Natural killer cell treated with Interleukin-12 subunit alpha and Interleukin-12 subunit beta and Interleukin-15 and Interleukin-18, amount 100 ng/mL, for 72 hours (primary cell): Measurements from ENCODE around the gene OMP. TPM values are rescaled to one million over a fixed set of nuclear protein-coding genes. Genes with fewer than 3 reads are reported as not detected.

ENCODE experiments used
- ATAC-seq, 2 donors: fragments of 150-1000 bp; cut with Tn5 transposase in 1 of 2; sonication (Bioruptor Pico), chemical (Tn5 transposase) in 1 of 2; 2 replicates each; pipeline ENCODE4 v1.10.0; 2021
- DNase-seq: peaks from one replicate; pipeline ENCODE4 v3.0.0; 2022; ENCODE audit warnings: low spot score
- H3K27ac Mint-ChIP-seq, 2 donors: 1 replicate in 1 of 2; 2 replicates in 1 of 2; pipeline ENCODE4 v1.8.0; 2022; ENCODE audit warnings: mixed read lengths in 2 of 2, mild to moderate bottlenecking in 1 of 2, moderate library complexity in 1 of 2
- H3K27me3 Mint-ChIP-seq, 2 donors: 1 replicate in 1 of 2; 2 replicates in 1 of 2; pipeline ENCODE4 v1.8.0; 2022; ENCODE audit warnings: mixed read lengths in 2 of 2
- H3K36me3 Mint-ChIP-seq: one replicate; pipeline ENCODE4 v1.8.0; 2022; ENCODE audit warnings: mixed read lengths
- H3K4me1 Mint-ChIP-seq, 2 donors: 1 replicate in 1 of 2; 2 replicates in 1 of 2; pipeline ENCODE4 v1.8.0; 2022; ENCODE audit warnings: low read depth in 2 of 2, mixed read lengths in 2 of 2, mild to moderate bottlenecking in 1 of 2
- H3K4me3 Mint-ChIP-seq: one replicate; pipeline ENCODE4 v1.8.0; 2022; ENCODE audit warnings: mixed read lengths
- H3K9me3 Mint-ChIP-seq: 2 replicates; pipeline ENCODE4 v1.8.0; 2022; ENCODE audit warnings: mixed read lengths
- total RNA-seq, 2 donors: library from RNA; stranded (reverse); gene quantifications; one replicate each; pipeline ENCODE4 v1.2.3, GENCODE V29; 2022

OMP gene
- total RNA-seq, 2 donors from 2014 or later = not detected

DNA sequence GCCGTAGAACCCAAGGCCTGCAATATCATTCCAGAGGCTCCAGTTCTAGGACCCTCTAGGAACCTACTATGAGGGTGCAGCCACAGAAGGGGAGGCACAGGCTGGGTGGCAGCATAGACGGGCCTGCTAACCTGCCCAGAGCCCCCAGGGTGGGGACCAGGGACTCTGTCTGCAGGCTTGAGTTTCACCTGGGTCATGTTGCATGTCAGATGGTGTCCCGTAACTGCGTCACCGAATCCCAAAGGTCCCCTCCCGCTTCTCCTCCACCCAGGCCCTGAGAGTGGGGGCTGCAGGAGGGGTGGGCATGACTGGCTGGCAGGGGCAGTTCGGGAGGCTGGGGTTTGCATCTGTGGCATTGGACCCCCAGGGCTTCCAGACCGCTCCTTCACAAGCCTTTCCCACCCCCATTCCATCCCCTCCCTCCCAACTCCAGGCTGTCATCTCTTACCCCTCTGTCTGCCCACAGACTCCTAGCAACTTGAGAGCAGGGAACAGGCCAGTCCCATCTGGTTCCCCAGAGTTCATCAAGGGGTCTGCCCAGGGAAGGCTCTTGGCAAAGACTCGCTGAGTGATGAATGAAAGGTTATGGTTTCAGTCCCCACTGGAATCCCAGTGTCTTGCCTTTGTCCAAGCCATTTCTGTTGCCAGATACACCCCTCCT, 41.7 kb downstream of the OMP start:
- peaks cover 23 to 41% of the 10 kb centered on the region in 2 donors for H3K27me3 Mint-ChIP-seq
- no peak for ATAC-seq
- no peak overlapping the region for H3K4me3 Mint-ChIP-seq
- H3K9me3 Mint-ChIP-seq = no peaks in the 10 kb centered on the region
- no peaks in the 10 kb centered on the region for H3K36me3 Mint-ChIP-seq
- H3K27ac Mint-ChIP-seq = no peak overlapping the region
- no peak for DNase-seq
- peaks cover 26 to 30% of the 10 kb centered on the region in 2 donors for H3K4me1 Mint-ChIP-seq

- no peaks in the 10 kb centered on the region for H3K36me3 Mint-ChIP-seq
- H3K27me3 Mint-ChIP-seq = peaks cover 16 to 35% of the 10 kb centered on the region in 2 donors
- ATAC-seq (no peak), DNase-seq (no peak)
- H3K27ac Mint-ChIP-seq = no peak overlapping the region
- no peak overlapping the region for H3K4me3 Mint-ChIP-seq
- peaks cover 26 to 30% of the 10 kb centered on the region in 2 donors for H3K4me1 Mint-ChIP-seq
- no peaks in the 10 kb centered on the region for H3K9me3 Mint-ChIP-seq
These were observed 42.3 kb downstream of the OMP start for GRCh38 chr11:77144857-77145428.

DNA sequence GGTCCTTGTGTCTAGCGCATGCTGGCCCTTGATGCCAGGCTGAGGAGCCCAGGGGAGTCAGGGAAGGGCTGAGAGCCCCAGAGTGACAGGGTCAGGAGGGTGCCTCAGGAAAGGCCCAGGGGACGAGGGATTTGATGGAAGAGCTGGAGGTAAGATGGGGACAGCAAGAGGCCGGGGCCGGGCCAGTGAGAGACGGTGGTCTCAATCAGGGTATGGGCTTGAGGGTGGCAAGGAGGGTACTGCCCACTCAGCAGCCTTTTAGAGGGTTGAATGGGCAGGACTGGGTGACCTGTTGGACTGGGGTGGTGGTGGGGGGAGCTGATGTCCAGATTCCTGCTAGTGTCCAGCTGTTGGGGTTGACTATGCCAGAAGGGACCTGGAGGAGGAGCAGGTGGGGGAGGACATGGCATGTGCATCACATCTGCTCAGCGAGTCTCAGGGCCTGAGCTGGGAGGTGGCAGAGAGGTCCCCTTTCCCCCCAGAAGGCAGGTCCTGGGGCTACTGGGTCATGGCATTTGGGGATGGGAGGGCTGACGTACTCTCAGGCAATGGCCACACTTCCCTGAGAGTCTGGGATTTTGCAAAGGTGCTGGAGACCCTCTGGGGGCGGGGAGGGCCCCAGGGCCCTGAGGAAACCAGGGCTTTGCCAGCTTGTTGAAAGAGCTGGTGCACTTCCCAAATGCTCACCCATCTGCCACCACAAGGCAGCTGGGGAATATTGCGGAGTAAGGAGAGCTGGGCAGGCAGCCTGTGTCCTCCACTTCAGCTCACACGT, 43.8 kb downstream of the OMP start:
- no peak for DNase-seq
- H3K4me1 Mint-ChIP-seq = peaks cover 27 to 30% of the 10 kb centered on the region in 2 donors
- peak overlapping the region in 1 of 2 donors; percentile 40 for H3K27ac Mint-ChIP-seq
- no peak for ATAC-seq
- H3K9me3 Mint-ChIP-seq = no peaks in the 10 kb centered on the region
- no peaks in the 10 kb centered on the region for H3K36me3 Mint-ChIP-seq
- peaks cover 15 to 36% of the 10 kb centered on the region in 2 donors for H3K27me3 Mint-ChIP-seq
- no peak overlapping the region for H3K4me3 Mint-ChIP-seq

DNA sequence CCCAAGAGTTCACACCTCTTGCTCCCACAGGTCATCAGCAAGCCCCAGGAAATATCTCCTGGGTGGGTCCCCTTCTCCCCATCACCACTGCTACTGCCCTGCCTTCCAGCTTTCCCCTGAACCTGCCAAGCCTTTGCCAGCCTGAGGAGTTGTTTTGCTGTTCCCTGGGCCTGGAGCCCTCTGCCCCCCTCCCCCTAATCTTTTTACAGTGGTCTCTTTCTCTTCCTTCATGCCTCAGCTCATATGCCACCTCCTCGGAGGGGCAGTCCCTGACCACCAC, 44.3 kb downstream of the OMP start:
- Mint-ChIP-seq H3K36me3 (no peaks in the 10 kb centered on the region), H3K4me1 (peaks cover 28 to 29% of the 10 kb centered on the region in 2 donors), H3K9me3 (no peaks in the 10 kb centered on the region), H3K4me3 (no peak overlapping the region), H3K27ac (peak overlapping the region in 1 of 2 donors; percentile 19), H3K27me3 (peaks cover 10 to 30% of the 10 kb centered on the region in 2 donors)
- DNase-seq = no peak
- no peak for ATAC-seq

DNA sequence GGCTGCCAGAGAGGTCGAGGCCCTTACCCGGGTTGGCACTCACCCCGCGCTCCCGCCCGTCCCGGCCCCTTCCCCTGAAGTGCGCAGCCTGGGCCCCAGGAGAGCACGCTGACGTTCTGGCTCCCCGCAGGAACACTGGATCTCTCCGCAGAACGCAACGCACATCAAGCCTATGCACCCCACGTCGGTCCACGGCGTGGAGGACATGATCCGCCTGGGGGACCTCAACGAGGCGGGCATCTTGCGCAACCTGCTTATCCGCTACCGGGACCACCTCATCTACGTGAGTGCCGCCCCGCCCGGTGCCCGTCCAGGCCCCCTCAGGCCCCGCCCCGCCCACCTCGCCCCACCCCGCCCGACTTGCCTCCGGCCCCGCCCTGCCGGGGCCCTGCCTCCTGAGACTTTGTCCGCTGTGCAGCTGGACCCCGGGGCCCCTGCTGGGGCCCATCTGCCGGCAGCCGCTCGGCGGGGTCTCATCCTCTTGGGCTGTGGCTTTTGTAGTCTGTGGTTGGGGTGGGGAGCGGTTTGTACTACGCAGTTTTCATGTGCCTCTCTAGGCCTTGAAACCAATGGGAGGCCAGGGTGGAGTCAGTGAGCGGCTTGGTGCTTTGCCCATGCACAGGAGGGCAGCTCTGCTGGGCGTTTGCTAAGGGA, 45.2 kb downstream of the OMP start:
- peaks cover 7 to 31% of the 10 kb centered on the region in 2 donors for H3K27me3 Mint-ChIP-seq
- DNase-seq = no peak
- peak overlapping the region; percentile 55 for H3K4me3 Mint-ChIP-seq
- H3K4me1 Mint-ChIP-seq = peaks cover 29 to 30% of the 10 kb centered on the region in 2 donors
- H3K36me3 Mint-ChIP-seq = no peaks in the 10 kb centered on the region
- ATAC-seq = peak; percentile 29 to 59
- no peaks in the 10 kb centered on the region for H3K9me3 Mint-ChIP-seq
- peak overlapping the region in 1 of 2 donors; percentile 19 for H3K27ac Mint-ChIP-seq

DNA sequence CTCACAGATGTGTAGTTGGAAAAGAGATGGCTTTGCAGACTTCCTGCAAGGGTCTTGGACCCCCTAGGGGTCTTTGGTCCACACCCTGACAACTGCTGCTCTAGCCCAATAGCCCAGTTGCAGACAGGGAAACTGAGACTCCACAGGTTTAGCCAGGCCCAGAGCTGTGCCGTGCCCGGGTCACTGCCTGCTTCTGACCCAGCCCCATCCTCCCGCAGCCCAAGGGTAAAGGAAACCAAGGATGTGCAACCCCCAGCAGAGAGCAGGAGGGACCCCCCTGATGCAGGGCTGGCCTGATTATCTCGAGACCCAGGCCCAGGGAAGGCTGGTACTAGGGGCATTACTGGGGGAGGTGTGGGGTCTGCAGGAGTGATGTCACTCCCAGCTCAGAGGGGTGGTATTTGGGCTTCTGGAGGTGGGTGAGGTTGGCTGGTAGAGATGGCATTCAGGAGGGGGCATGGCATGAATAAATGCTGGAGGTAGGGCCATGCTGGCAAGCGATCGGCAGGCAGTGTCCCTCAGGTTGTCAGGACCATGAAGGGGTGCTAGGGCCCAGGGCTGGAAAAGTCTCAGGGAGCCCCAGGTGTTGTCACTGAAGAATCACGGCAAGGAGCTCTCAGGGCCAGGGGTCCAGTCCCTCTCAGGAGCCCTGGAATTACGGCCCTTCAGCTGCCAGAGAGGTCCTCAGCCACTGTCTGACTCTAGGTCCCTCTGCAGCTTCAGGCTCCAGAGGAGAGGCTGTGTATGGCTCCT, 46.5 kb downstream of the OMP start:
- ATAC-seq = no peak
- peaks cover 33 to 38% of the 10 kb centered on the region in 2 donors for H3K4me1 Mint-ChIP-seq

GRCh38 chr11:77149716-77150392, 47.2 kb downstream of the OMP start:
- Mint-ChIP-seq H3K4me1 (peaks cover 36 to 41% of the 10 kb centered on the region in 2 donors), H3K27me3 (peaks cover 0 to 28% of the 10 kb centered on the region in 2 donors), H3K9me3 (no peaks in the 10 kb centered on the region), H3K27ac (no peak overlapping the region), H3K36me3 (no peaks in the 10 kb centered on the region), H3K4me3 (no peak overlapping the region)
- DNase-seq (no peak), ATAC-seq (no peak)

More for the DNA sequence above, 46.5 kb downstream of the OMP start:
- DNase-seq = no peak
- H3K4me3 Mint-ChIP-seq = no peak overlapping the region
- peaks cover 0 to 28% of the 10 kb centered on the region in 2 donors for H3K27me3 Mint-ChIP-seq
- no peak overlapping the region for H3K27ac Mint-ChIP-seq
- no peaks in the 10 kb centered on the region for H3K9me3 Mint-ChIP-seq
- H3K36me3 Mint-ChIP-seq = no peaks in the 10 kb centered on the region

DNA sequence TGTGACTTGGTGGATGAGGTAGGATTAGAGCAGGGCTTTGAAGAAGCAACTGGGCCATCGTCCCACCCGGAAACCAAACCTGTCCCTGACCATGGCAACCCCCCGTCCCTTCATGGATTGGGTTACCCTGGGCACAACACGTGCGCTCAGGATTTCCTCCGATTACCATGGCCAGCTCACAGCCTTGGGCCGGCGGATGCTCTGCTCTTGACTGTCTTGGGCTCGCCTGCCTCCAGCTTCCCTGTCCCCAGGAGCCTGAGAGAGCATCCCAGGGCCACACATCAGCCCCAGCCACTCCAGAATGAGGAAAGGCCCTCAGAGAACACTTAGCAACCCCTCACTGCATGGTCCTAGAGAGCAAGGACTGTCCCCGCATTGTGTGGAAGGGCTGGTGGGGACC, 48.2 kb downstream of the OMP start:
- peaks cover 41 to 49% of the 10 kb centered on the region in 2 donors for H3K4me1 Mint-ChIP-seq
- ATAC-seq (no peak), DNase-seq (no peak)
- H3K27me3 Mint-ChIP-seq = peaks cover 0 to 24% of the 10 kb centered on the region in 2 donors
- H3K27ac Mint-ChIP-seq = no peak overlapping the region
- no peaks in the 10 kb centered on the region for H3K36me3 Mint-ChIP-seq
- H3K9me3 Mint-ChIP-seq = no peaks in the 10 kb centered on the region
- no peak overlapping the region for H3K4me3 Mint-ChIP-seq

GRCh38 chr11:77151804-77152509, 49.3 kb downstream of the OMP start:
- ATAC-seq (peak; percentile 74 to 79), DNase-seq (peak; percentile 74)
- Mint-ChIP-seq H3K27me3 (peaks cover 0 to 20% of the 10 kb centered on the region in 2 donors), H3K9me3 (no peaks in the 10 kb centered on the region), H3K4me1 (peaks cover 41 to 48% of the 10 kb centered on the region in 2 donors), H3K4me3 (peak overlapping the region; percentile 73), H3K27ac (peak overlapping the region; percentile 39 to 67), H3K36me3 (no peaks in the 10 kb centered on the region)

GRCh38 chr11:77152846-77153245, 50.2 kb downstream of the OMP start:
- H3K4me1 Mint-ChIP-seq = peaks cover 40 to 44% of the 10 kb centered on the region in 2 donors

More at GRCh38 chr11:77152846-77153245, 50.2 kb downstream of the OMP start:
- ATAC-seq (no peak), DNase-seq (no peak)
- H3K9me3 Mint-ChIP-seq = no peaks in the 10 kb centered on the region
- peak overlapping the region; percentile 73 for H3K4me3 Mint-ChIP-seq
- peak overlapping the region; percentile 39 to 67 for H3K27ac Mint-ChIP-seq
- peaks cover 0 to 15% of the 10 kb centered on the region in 2 donors for H3K27me3 Mint-ChIP-seq
- no peaks in the 10 kb centered on the region for H3K36me3 Mint-ChIP-seq
